Measurements from ENCODE around the gene LBR.

The LBR gene

GRCh38 chr1:225469051-225469450, 41.2 kb upstream of the LBR start:
- peak overlapping the region in 2 of 3 experiments; percentile 19 to 44 for H3K27ac Mint-ChIP-seq
- peaks cover 18% of the 10 kb centered on the region for H3K27me3 Mint-ChIP-seq (ENCODE audit: low read depth)
- no peak overlapping the region for H3K4me3 Mint-ChIP-seq
- no peak for TF ChIP-seq CTCF (IDR thresholded peaks at IDR 0.05; ENCODE audit: unreplicated experiment in 3 of 3)
- H3K4me1 Mint-ChIP-seq, result peaks cover 41% of the 10 kb centered on the region
- no peaks in the 10 kb centered on the region for H3K36me3 Mint-ChIP-seq (ENCODE audit: low read depth)
- no peaks in the 10 kb centered on the region for H3K9me3 Mint-ChIP-seq

- Mint-ChIP-seq H3K27me3 (ENCODE audit: low read depth) (peaks cover 16% of the 10 kb centered on the region), H3K27ac (peak overlapping the region in 2 of 3 experiments; percentile 44), H3K4me3 (no peak overlapping the region), H3K36me3 (ENCODE audit: low read depth) (no peaks in the 10 kb centered on the region), H3K9me3 (no peaks in the 10 kb centered on the region), H3K4me1 (peaks cover 41% of the 10 kb centered on the region)
- no peak for TF ChIP-seq CTCF (IDR thresholded peaks at IDR 0.05; ENCODE audit: unreplicated experiment in 3 of 3)
Observed at GRCh38 chr1:225468270-225469020, 40.6 kb upstream of the LBR start.

- H3K4me1 Mint-ChIP-seq, result peaks cover 47% of the 10 kb centered on the region
- H3K27me3 Mint-ChIP-seq (ENCODE audit: low read depth), result peaks cover 13% of the 10 kb centered on the region
- TF ChIP-seq CTCF (IDR thresholded peaks at IDR 0.05; ENCODE audit: unreplicated experiment in 3 of 3), result no peak
- no peaks in the 10 kb centered on the region for H3K36me3 Mint-ChIP-seq (ENCODE audit: low read depth)
- H3K9me3 Mint-ChIP-seq, result no peaks in the 10 kb centered on the region
- no peak overlapping the region for H3K4me3 Mint-ChIP-seq
- peak overlapping the region in 2 of 3 experiments; percentile 37 to 44 for H3K27ac Mint-ChIP-seq
Observed at GRCh38 chr1:225467193-225468020, 39.6 kb upstream of the LBR start.

GRCh38 chr1:225466848-225467192, 39.0 kb upstream of the LBR start:
- Mint-ChIP-seq H3K9me3 (no peaks in the 10 kb centered on the region), H3K36me3 (ENCODE audit: low read depth) (no peaks in the 10 kb centered on the region), H3K27ac (peak overlapping the region in 2 of 3 experiments; percentile 3 to 8), H3K27me3 (ENCODE audit: low read depth) (peaks cover 13% of the 10 kb centered on the region), H3K4me3 (no peak overlapping the region), H3K4me1 (peaks cover 52% of the 10 kb centered on the region)
- TF ChIP-seq CTCF (IDR thresholded peaks at IDR 0.05; ENCODE audit: unreplicated experiment in 3 of 3), result no peak

- Mint-ChIP-seq H3K27ac (no peak overlapping the region), H3K36me3 (ENCODE audit: low read depth) (no peaks in the 10 kb centered on the region), H3K4me1 (peaks cover 57% of the 10 kb centered on the region), H3K9me3 (no peaks in the 10 kb centered on the region), H3K4me3 (no peak overlapping the region), H3K27me3 (ENCODE audit: low read depth) (peaks cover 11% of the 10 kb centered on the region)
- TF ChIP-seq CTCF (IDR thresholded peaks at IDR 0.05; ENCODE audit: unreplicated experiment in 3 of 3), result no peak
Observed at GRCh38 chr1:225465793-225466517, 38.1 kb upstream of the LBR start.

All from nephron (organoid).